Chondrocyte (in vitro differentiated cells): ENCODE results near the gene TKT. TPM values are rescaled to one million over a fixed set of nuclear protein-coding genes. Genes with fewer than 3 reads are reported as not detected.

Experiments
- DNase-seq: peaks from one replicate; pipeline ENCODE4 v3.0.0; 2021; ENCODE audit warnings: mixed read lengths, low spot score
- H3K27ac Mint-ChIP-seq: one replicate; pipeline ENCODE4 v1.8.0; 2021; ENCODE audit warnings: mild to moderate bottlenecking, moderate library complexity, mixed read lengths; ENCODE audit not compliant: unreplicated experiment
- H3K27me3 Mint-ChIP-seq: 2 replicates; pipeline ENCODE4 v1.8.0; 2021; ENCODE audit warnings: low read depth, mixed read lengths
- H3K36me3 Mint-ChIP-seq: 2 replicates; pipeline ENCODE4 v1.8.0; 2021; ENCODE audit warnings: low read depth, mixed read lengths
- H3K4me1 Mint-ChIP-seq: 2 replicates; pipeline ENCODE4 v1.8.0; 2021; ENCODE audit warnings: low read depth, mild to moderate bottlenecking, mixed read lengths
- H3K4me3 Mint-ChIP-seq: one replicate; pipeline ENCODE4 v1.8.0; 2021; ENCODE audit warnings: mild to moderate bottlenecking, moderate library complexity, mixed read lengths; ENCODE audit not compliant: unreplicated experiment
- H3K9me3 Mint-ChIP-seq: 2 replicates; pipeline ENCODE4 v1.8.0; 2021; ENCODE audit warnings: low read depth, mixed read lengths
- total RNA-seq: library from RNA; stranded (reverse); gene quantifications from 3 replicates; pipeline ENCODE4 v1.2.1, GENCODE V29; 2021
- TF ChIP-seq, protein P1 (sequence below): fragments of 200-600 bp; sonication (generic); IDR thresholded peaks from 2 replicates; pipeline ENCODE4 v1.5.0; 2021; ENCODE audit warnings: antibody characterized with exemption, mild to moderate bottlenecking, moderate library complexity

The TKT gene
- total RNA-seq, 1 donor from 2014 or later, result 165 TPM

GRCh38 chr3:53216723-53217122 is 39.1 kb downstream of the TKT start:
- no peak overlapping the region for H3K27ac Mint-ChIP-seq
- DNase-seq, result no peak
- TF ChIP-seq, protein P1, sequence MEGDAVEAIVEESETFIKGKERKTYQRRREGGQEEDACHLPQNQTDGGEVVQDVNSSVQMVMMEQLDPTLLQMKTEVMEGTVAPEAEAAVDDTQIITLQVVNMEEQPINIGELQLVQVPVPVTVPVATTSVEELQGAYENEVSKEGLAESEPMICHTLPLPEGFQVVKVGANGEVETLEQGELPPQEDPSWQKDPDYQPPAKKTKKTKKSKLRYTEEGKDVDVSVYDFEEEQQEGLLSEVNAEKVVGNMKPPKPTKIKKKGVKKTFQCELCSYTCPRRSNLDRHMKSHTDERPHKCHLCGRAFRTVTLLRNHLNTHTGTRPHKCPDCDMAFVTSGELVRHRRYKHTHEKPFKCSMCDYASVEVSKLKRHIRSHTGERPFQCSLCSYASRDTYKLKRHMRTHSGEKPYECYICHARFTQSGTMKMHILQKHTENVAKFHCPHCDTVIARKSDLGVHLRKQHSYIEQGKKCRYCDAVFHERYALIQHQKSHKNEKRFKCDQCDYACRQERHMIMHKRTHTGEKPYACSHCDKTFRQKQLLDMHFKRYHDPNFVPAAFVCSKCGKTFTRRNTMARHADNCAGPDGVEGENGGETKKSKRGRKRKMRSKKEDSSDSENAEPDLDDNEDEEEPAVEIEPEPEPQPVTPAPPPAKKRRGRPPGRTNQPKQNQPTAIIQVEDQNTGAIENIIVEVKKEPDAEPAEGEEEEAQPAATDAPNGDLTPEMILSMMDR, result no peak
- no peaks in the 10 kb centered on the region for H3K4me1 Mint-ChIP-seq
- H3K4me3 Mint-ChIP-seq, result no peak overlapping the region
- H3K27me3 Mint-ChIP-seq, result no peaks in the 10 kb centered on the region
- no peaks in the 10 kb centered on the region for H3K9me3 Mint-ChIP-seq
- no peaks in the 10 kb centered on the region for H3K36me3 Mint-ChIP-seq

DNA sequence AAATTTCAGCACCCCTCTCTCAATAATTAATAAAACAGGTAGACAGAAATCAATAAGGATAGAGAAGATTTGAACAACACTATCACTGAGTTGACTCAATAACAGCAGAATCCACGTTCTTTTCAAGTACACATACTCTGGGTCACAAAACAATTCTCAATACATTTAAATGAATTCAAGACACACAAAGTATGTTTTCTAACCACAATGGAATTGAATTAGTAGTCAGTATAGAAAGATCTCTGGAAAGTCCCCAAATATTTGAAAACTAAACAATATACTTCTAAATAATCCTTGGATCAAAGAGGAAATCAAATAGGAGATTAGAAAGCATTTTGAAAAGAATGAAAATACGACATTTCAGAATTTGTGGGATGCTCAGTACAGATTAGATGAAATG is 40.0 kb downstream of the TKT start:
- TF ChIP-seq, protein P1, result no peak
- no peaks in the 10 kb centered on the region for H3K9me3 Mint-ChIP-seq
- no peaks in the 10 kb centered on the region for H3K27me3 Mint-ChIP-seq
- H3K4me3 Mint-ChIP-seq, result no peak overlapping the region
- no peaks in the 10 kb centered on the region for H3K4me1 Mint-ChIP-seq
- no peak for DNase-seq
- H3K27ac Mint-ChIP-seq, result no peak overlapping the region
- no peaks in the 10 kb centered on the region for H3K36me3 Mint-ChIP-seq

GRCh38 chr3:53213276-53213675 is 42.5 kb downstream of the TKT start:
- Mint-ChIP-seq H3K36me3 (peaks cover 2% of the 10 kb centered on the region), H3K9me3 (peaks cover 4% of the 10 kb centered on the region)

DNA sequence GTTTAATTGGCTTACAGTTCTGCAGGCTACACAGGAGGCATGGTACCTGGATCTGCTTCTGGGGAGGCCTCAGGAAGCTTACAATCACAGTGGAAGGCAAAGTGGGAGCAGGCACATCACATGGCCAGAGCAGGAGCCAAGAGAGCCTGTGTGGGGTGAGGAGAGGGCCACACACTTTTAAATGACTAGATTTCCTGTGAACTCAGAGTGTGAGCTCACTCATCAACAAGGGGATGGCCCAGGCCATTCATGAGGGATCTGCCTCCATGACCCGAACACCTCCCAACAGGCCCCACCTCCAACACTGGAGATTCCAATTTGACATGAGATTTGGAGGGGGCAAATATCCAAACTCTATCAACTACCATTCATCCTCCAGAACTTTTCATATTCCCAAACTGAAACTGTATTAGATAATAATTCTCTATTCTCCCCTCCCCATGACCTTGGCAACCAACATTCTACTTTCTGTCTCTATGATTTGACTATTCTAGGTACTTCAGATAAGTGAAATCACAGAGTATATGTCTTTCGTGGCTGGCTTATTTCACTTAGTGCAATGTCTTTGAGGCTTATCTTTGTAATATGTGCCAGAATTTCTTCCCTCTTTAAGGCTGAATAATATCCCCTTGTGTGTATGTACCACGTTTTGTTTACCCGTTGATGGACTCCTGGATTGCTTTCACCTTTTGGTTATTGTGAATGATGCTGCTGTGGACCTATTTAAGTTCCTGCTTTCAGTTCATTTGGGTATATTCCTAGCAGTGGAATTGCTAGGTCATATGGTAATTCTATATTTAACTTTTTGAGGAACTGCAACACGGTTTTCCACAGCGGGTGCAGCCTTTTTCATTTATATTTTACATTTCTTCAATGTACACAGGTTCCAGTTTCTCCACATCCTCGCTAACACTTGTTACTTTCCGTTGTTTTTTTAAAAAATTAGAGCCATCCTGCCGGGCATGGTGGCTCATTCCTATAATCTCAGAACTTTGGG is 43.8 kb downstream of the TKT start:
- no peak for DNase-seq
- no peak overlapping the region for H3K4me3 Mint-ChIP-seq
- H3K27ac Mint-ChIP-seq, result no peak overlapping the region
- H3K36me3 Mint-ChIP-seq, result peaks cover 2% of the 10 kb centered on the region
- no peaks in the 10 kb centered on the region for H3K27me3 Mint-ChIP-seq
- TF ChIP-seq, protein P1, result no peak
- H3K9me3 Mint-ChIP-seq, result peaks cover 4% of the 10 kb centered on the region
- H3K4me1 Mint-ChIP-seq, result no peaks in the 10 kb centered on the region

More at GRCh38 chr3:53213276-53213675, 42.5 kb downstream of the TKT start:
- H3K27ac Mint-ChIP-seq, result no peak overlapping the region
- H3K4me3 Mint-ChIP-seq, result no peak overlapping the region
- no peaks in the 10 kb centered on the region for H3K4me1 Mint-ChIP-seq
- no peaks in the 10 kb centered on the region for H3K27me3 Mint-ChIP-seq
- TF ChIP-seq, protein P1, result no peak
- no peak for DNase-seq

- H3K9me3 Mint-ChIP-seq, result no peaks in the 10 kb centered on the region
- H3K36me3 Mint-ChIP-seq, result no peaks in the 10 kb centered on the region
- TF ChIP-seq, protein P1, result no peak
- no peaks in the 10 kb centered on the region for H3K27me3 Mint-ChIP-seq
- no peak overlapping the region for H3K4me3 Mint-ChIP-seq
- no peak overlapping the region for H3K27ac Mint-ChIP-seq
- DNase-seq, result peak; percentile 83
- H3K4me1 Mint-ChIP-seq, result no peaks in the 10 kb centered on the region
Measured at GRCh38 chr3:53202331-53203015, 53.3 kb downstream of the TKT start.
